Stomach (tissue), 9 donors: ENCODE results near the gene SLC26A9. TPM values are rescaled to one million over a fixed set of nuclear protein-coding genes. Genes with fewer than 3 reads are reported as not detected.

Experiments
- DNase-seq, 2 donors: peaks; one replicate each; pipeline versions ENCODE4 v3.0.0 to v3.0.0-alpha.2; 2013 to 2019
- H3K27ac ChIP-seq, 5 donors: fragments of 200-600 bp in 4 of 5; sonication (generic) in 4 of 5; one replicate each; pipeline ENCODE4 v1.5.1; 2013 to 2019; ENCODE audit warnings: mild to moderate bottlenecking in 1 of 5, moderate library complexity in 1 of 5
- H3K27me3 ChIP-seq, 3 donors: fragments of 200-600 bp; sonication (generic); one replicate each; pipeline ENCODE4 v1.5.1; 2017 to 2019; ENCODE audit warnings: mixed run types in 1 of 3
- H3K36me3 ChIP-seq, 4 donors: fragments of 200-600 bp; sonication (generic); 1 replicate in 3 of 4; 2 replicates in 1 of 4; pipeline ENCODE4 v1.5.1; 2016 to 2019
- H3K4me1 ChIP-seq, 4 donors: fragments of 200-600 bp; sonication (generic); one replicate each; pipeline ENCODE4 v1.5.1; 2016 to 2019
- H3K4me3 ChIP-seq, 4 donors: fragments of 200-600 bp; sonication (generic) in 3 of 4; one replicate each; pipeline ENCODE4 v1.5.1; 2016 to 2019; ENCODE audit warnings: mild to moderate bottlenecking in 1 of 4
- H3K9me3 ChIP-seq, 4 donors: fragments of 200-600 bp; sonication (generic); one replicate each; pipeline ENCODE4 v1.5.1; 2016 to 2019
- EP300 ChIP-seq: sonication (generic); formaldehyde crosslinking; IDR thresholded peaks from one replicate; pipeline ENCODE4 v1.6.1; 2017; ENCODE audit warnings: antibody characterized with exemption
- POLR2A ChIP-seq, 4 donors: fragments of 450-650 bp; IDR thresholded peaks; one replicate each; pipeline ENCODE4 v1.6.1; 2016; ENCODE audit warnings: antibody characterized with exemption in 4 of 4, control low read depth in 2 of 4, mild to moderate bottlenecking in 1 of 4, moderate library complexity in 1 of 4
- POLR2AphosphoS5 ChIP-seq, 3 donors: sonication (generic); formaldehyde crosslinking; IDR thresholded peaks; one replicate each; pipeline ENCODE4 v1.6.1; 2016; ENCODE audit warnings: antibody characterized with exemption in 3 of 3
- WGBS, 5 donors: extraction: QIAGEN DNeasy Blood & Tissue Kit in 3 of 5; methylation state at CpG; one replicate each; pipeline versions ENCODE4 v1.1.5 to v1.1.7; 2013 to 2018; 5-methylcytosine and 5-hydroxymethylcytosine counted together
- intact Hi-C: fragments of 100-400 bp; cut with DNase I; formaldehyde crosslinking; loops from one replicate; pipeline ENCODE4 v1.15.1; 2023; ENCODE audit warnings: low total_unique reads
- polyA plus RNA-seq, 3 donors: library from polyadenylated mRNA; stranded (reverse); fragments of 200-250 nt; gene quantifications; one replicate each; pipeline ENCODE4 v1.2.3, GENCODE V29; 2013
- total RNA-seq, 5 donors: library from RNA; depleted of rRNA; stranded (reverse); fragments of >200 nt; gene quantifications; one replicate each; pipeline versions ENCODE4 v1.1.0 to v1.2.3, GENCODE V29; 2014 to 2016
- TF ChIP-seq, protein P1 (sequence below), 7 experiments: fragments of 450-650 bp in 4 of 7; fragments of 200-600 bp in 3 of 7; sonication (generic) in 3 of 7; IDR thresholded peaks; one replicate each; pipeline ENCODE4 v1.5.1; 2016 to 2019; ENCODE audit warnings: antibody characterized with exemption in 7 of 7, control low read depth in 2 of 7, mild to moderate bottlenecking in 1 of 7
- donor health status: healthy with polysubstance abuse.
- donor health status: Bipolar disorder and iron deficiency.
- donor health status: healthy.

Gene SLC26A9
- total and polyA plus RNA-seq, 8 donors = 7.9 to 63.0 (median 30.0) TPM; not detected in 1

DNA sequence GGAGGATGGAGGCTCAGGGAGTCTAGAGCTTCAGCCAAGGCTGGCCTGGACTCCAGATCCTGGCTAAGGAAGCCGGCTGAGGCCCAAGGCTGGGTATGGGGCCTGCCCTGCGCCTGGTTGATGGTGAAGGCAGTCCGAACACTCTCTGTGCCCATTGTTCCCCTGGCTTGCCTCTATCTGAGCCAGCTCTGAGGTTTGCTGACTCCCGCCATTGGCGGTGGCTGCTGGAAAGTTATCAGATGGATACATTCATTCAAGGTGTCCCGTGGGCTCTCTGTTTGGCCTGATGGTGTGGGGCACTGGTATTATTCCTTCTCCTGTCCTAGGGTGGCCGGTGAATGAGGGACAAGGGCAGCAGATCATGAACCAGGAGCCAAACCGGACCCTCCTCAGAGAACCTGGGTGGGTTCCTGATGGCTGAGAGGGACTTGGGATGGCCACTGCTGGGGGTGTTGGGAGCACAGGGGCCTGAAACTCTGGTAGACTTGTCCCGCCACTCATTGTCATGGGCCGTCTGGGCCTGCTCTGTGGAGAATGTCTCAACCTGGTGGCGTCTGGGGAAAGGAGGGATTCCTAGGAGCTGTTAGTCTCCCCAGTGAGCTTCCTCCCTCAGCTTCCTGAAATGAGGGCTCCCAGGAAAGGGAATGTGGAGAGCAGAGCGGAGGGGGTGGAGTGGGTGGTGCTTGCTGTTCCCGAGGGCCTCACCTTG is 22.2 kb downstream of the SLC26A9 start:
- H3K36me3 ChIP-seq = no peaks in the 10 kb centered on the region
- H3K4me1 ChIP-seq = peaks cover 0 to 4% (median 2%) of the 10 kb centered on the region in 4 donors
- no peaks in the 10 kb centered on the region for H3K27me3 ChIP-seq
- DNase-seq = peak in 1 of 2 donors; percentile 23
- H3K9me3 ChIP-seq = no peaks in the 10 kb centered on the region
- no peak overlapping the region for H3K27ac ChIP-seq
- WGBS, 5 donors = 70 to 83% (median 73%) methylated on average over 11 to 13 of the region's 13 CpGs
- H3K4me3 ChIP-seq = no peak overlapping the region
- intact Hi-C loops = loop anchor here (10.0 kb wide), 1 partner anchor 184 kb away; no protein-coding TSS in a partner anchor
- TF ChIP-seq EP300 = no peak
- no peak for TF ChIP-seq POLR2A (IDR thresholded peaks at IDR 0.05)
- no peak for TF ChIP-seq POLR2AphosphoS5 (IDR thresholded peaks at IDR 0.05)
- TF ChIP-seq, protein P1, sequence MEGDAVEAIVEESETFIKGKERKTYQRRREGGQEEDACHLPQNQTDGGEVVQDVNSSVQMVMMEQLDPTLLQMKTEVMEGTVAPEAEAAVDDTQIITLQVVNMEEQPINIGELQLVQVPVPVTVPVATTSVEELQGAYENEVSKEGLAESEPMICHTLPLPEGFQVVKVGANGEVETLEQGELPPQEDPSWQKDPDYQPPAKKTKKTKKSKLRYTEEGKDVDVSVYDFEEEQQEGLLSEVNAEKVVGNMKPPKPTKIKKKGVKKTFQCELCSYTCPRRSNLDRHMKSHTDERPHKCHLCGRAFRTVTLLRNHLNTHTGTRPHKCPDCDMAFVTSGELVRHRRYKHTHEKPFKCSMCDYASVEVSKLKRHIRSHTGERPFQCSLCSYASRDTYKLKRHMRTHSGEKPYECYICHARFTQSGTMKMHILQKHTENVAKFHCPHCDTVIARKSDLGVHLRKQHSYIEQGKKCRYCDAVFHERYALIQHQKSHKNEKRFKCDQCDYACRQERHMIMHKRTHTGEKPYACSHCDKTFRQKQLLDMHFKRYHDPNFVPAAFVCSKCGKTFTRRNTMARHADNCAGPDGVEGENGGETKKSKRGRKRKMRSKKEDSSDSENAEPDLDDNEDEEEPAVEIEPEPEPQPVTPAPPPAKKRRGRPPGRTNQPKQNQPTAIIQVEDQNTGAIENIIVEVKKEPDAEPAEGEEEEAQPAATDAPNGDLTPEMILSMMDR (IDR thresholded peaks at IDR 0.05) = no peak

DNA sequence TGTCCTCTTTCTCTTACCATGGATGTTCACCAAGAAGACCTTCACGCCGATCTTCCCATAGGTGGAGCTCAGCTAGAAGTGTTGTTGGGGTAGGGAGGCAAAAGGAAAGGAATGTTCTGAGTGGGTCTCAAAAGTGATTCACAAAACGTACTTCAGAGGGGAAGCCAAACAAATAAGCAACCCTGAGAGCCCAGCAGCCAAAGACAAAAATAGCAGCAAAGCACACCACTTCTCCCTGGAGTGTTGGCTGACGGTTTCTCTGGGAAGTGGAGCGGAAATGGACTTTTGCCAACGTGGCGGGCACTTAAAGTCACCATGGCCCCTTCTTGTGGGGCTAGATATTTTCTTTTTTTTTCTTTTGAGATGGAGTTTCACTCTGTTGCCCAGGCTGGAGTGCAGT is 23.1 kb downstream of the SLC26A9 start:
- DNase-seq = peak; percentile 24 to 52
- H3K36me3 ChIP-seq = no peaks in the 10 kb centered on the region
- peaks cover 0 to 2% (median 0%) of the 10 kb centered on the region in 3 donors for H3K27me3 ChIP-seq
- H3K9me3 ChIP-seq = no peaks in the 10 kb centered on the region
- intact Hi-C loops = loop anchor here (10.0 kb wide), 1 partner anchor 185 kb away; no protein-coding TSS in a partner anchor
- TF ChIP-seq, protein P1 (IDR thresholded peaks at IDR 0.05) = no peak
- TF ChIP-seq POLR2AphosphoS5 (IDR thresholded peaks at IDR 0.05) (no peak), EP300 (no peak), POLR2A (IDR thresholded peaks at IDR 0.05) (no peak)
- no peak overlapping the region for H3K4me3 ChIP-seq
- H3K4me1 ChIP-seq = peaks cover 0 to 4% (median 2%) of the 10 kb centered on the region in 4 donors
- 55 to 64% (median 61%) methylated on average over 7 of the region's 7 CpGs for WGBS, 5 donors
- peak overlapping the region in 2 of 5 donors; percentile 5 to 14 for H3K27ac ChIP-seq

DNA sequence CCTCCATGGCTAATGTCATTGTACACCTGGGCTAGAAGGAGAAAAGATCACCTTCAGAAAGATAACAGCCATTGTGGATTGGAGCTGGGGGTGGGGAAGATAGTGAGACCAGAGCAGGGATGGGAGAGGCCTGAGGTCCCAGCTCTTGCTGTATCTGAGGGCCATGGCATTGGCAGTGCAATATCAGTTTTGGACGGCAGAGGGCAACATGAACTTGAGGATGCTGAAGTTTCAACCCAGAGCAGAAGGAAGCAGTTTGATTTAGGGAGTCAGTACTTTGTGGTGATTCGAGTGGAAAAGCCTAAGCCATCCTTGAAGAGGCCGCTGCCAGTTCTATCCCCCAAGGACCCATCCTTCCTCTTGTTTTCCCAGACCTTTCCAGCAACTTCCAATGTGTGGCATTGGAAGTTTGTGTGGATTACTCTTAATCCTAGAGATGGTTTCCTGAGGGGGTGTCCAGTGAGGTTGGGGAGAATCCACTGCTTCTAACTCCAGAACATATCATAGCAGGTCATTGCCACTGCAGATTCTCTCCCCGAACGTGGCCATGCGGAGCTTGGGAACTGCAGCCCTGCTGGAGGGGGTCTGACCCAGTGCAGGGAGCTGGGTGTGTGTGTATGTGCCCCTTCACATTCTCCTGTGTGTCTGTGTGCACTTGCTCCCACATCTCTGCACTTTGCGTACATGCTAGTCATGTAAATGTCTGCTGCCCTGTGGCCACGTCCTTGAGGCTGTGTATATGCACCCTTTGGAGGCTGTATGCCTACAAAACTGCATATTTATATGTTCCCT is 24.1 kb downstream of the SLC26A9 start:
- peaks cover 0 to 8% (median 0%) of the 10 kb centered on the region in 3 donors for H3K27me3 ChIP-seq
- no peak overlapping the region for H3K4me3 ChIP-seq
- no peaks in the 10 kb centered on the region for H3K9me3 ChIP-seq
- peak overlapping the region in 1 of 5 donors; percentile 38 for H3K27ac ChIP-seq
- intact Hi-C loops = loop anchor here (5.0 to 10.0 kb wide), 2 partner anchors 58 to 124 kb away; no protein-coding TSS in a partner anchor
- TF ChIP-seq, protein P1 (IDR thresholded peaks at IDR 0.05) = peak in 6 of 7 experiments; percentile 77 to 97 (median 96)
- TF ChIP-seq POLR2A (IDR thresholded peaks at IDR 0.05) (no peak), EP300 (no peak), POLR2AphosphoS5 (IDR thresholded peaks at IDR 0.05) (peak in 1 of 3 donors; percentile 37)
- 41 to 55% (median 54%) methylated on average over 8 of the region's 8 CpGs for WGBS, 5 donors
- H3K36me3 ChIP-seq = no peaks in the 10 kb centered on the region
- peak; percentile 85 to 92 for DNase-seq
- H3K4me1 ChIP-seq = peaks cover 4 to 10% (median 7%) of the 10 kb centered on the region in 4 donors
